Measurements from ENCODE around the gene KDM1A.
"Not testable (repeated sequence)": the region's sequence is repeated elsewhere in the genome, so short reads cannot be mapped to it uniquely, and the experiment has no call there.

KDM1A gene

DNA sequence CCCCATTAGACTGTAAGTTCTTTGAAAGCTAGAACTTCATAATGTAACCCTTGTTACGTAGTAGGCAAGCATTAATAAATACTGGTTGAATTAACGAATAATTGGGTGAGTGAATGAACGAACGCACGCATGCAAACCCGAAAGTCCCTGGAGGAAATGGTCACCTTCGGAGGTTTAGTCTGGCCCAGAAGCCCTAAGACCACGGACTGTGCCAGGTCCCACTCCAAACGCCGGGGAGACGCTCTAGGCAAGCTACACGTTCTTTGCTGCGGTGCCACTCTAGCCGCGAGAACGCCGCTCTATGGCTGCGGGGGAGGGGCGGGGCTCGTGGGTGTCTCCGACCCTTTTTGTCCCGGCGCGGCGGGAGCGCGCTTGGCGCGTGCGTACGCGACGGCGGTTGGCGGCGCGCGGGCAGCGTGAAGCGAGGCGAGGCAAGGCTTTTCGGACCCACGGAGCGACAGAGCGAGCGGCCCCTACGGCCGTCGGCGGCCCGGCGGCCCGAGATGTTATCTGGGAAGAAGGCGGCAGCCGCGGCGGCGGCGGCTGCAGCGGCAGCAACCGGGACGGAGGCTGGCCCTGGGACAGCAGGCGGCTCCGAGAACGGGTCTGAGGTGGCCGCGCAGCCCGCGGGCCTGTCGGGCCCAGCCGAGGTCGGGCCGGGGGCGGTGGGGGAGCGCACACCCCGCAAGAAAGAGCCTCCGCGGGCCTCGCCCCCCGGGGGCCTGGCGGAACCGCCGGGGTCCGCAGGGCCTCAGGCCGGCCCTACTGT, at the start of gene KDM1A:
KDM1A (plus strand) TSS at position 375 of the 769 bp plus-strand sequence; CDS start at position 504, 129 bp downstream.
- in situ Hi-C loops (cut with HindIII; ENCODE audit: low sequenced_read_pairs): no loop called here

DNA sequence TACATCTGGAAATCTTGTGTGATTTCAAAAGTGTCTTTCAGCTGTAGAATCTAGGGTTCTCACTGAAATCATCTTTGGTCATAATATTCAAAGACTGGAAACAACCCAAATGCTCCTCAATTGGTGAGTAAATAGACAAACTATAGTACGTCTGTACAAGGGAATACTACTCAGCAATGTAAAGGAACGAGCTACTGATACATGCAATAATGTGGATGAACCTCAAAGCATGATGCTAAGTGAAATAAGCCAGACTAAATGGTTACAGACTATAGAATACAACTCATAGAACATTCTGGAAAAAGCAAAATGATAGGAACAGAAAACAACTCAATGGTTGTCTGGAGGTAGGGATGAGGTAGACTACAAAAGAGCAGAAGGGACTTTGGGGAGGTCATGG, 49.2 kb upstream of the KDM1A start:
- in situ Hi-C loops (cut with HindIII; ENCODE audit: low sequenced_read_pairs): no loop called here

DNA sequence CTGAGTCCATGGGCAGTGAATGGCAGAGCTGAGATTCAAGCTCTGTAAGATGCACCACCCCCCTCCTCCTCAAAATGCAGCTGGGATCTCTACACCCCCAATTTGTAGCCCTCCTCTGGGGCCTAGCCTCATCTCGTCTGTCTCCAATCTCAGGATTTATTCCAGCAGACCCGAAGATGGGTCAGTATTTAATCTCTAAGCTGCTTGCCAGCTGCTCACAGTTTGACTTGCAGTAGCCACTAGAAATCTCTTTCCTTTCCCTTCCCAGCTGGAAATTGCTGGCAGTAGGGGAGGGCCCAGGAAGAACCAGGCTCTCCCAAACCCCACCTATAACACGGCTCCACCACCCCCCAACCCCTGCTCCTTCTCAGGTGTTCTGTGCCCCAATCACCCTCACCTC, 48.1 kb upstream of the KDM1A start:
- in situ Hi-C loops (cut with HindIII; ENCODE audit: low sequenced_read_pairs): no loop called here

DNA sequence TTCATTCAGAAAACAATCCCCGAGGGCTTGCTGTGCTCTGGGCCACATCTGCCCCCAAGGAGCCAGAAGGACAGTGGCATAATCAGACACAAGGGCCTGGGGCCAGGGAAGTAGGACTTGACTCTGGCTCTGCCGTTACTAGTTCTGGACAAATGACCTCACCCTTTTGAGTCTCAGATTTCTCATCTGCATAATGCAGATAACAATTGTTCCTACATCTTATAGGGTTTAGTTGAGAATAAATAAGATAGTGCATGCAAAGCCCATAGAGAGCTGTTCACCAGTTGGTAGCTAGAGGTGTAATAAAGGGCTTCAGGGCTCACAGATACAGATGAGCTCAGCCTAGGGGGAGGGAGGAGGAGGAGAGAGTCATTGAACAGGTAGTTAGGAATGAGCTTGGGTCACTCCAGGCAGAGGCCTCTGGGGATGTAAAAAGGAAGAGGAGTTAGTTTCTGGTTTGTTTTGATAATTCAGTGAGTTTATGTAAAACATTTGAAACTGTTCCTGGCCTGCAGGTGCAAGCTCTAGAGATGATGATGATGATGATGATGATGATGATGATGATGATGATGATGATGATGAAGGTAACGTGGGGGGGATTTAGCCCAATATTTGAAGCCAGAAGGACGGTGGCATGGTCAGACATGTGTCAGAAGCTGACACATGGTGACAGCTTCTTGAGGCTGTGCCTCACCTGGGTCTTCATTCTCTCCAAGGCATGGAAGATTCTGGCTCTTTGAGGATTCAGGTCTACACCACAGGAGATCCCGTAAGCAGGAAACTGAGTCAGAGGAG, 47.5 kb upstream of the KDM1A start:
- in situ Hi-C loops (cut with HindIII; ENCODE audit: low sequenced_read_pairs): no loop called here

DNA sequence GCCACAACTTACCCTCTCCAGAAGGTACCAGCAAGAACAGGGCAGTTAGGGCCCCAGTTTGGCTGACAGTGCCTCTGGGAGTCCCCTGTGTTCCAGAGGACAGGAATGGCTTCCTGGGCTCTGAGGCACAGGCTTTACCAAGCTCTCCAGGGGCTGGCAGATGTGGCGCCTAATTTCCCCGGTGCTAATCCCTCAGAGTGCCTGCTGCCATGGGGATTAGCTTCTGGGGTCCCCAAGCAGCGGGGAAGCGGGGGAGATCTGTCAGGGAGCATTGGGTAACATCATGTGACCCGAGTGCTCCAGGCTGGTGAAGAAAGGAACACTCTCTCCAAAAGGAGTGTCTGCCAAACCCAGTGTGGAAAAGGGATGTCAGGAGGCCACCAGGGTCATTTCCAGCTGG, 46.5 kb upstream of the KDM1A start, which contains the start of gene LACTBL1:
LACTBL1 (minus strand) TSS at position 107 of the 400 bp plus-strand sequence. CDS start 550 bp downstream, outside the sequence.
- in situ Hi-C loops (cut with HindIII; ENCODE audit: low sequenced_read_pairs): no loop called here

DNA sequence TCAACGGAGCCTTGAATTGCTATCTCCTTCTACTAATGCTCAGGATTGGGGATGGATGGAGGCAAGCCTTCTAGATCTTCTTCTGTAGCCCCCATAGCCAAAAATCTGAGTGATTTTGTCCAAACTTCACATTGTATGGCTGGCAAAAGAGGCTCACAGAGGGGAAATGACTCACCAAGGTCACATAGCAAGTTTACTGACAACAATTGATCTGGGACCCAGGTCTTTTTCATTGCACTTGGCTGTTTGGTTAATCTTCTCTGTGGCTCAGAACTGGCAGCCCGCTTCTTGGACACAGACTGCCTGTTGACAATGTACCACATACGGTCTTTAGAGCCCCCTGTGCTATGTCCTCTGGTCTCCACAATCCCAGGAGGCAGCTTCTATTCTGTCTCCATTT, 43.6 kb upstream of the KDM1A start:
- in situ Hi-C loops (cut with HindIII; ENCODE audit: low sequenced_read_pairs): no loop called here

DNA sequence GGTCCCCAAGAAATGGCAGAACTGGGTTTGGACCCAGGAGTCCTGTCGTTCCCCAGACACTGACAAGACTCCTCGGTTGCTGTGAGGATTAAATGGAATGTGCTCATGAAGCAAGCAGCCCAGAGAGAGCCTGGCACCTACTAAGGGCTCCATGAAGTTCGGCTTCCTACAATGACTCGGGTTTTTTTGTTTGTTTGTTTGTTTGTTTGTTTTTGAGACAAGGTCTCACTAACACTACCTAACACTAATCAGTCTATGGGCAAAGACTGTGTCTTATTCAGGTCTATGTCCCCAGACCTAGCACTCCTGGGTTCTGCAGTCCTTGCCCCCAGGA, 43.2 kb upstream of the KDM1A start:
- in situ Hi-C loops (cut with HindIII; ENCODE audit: low sequenced_read_pairs): no loop called here

DNA sequence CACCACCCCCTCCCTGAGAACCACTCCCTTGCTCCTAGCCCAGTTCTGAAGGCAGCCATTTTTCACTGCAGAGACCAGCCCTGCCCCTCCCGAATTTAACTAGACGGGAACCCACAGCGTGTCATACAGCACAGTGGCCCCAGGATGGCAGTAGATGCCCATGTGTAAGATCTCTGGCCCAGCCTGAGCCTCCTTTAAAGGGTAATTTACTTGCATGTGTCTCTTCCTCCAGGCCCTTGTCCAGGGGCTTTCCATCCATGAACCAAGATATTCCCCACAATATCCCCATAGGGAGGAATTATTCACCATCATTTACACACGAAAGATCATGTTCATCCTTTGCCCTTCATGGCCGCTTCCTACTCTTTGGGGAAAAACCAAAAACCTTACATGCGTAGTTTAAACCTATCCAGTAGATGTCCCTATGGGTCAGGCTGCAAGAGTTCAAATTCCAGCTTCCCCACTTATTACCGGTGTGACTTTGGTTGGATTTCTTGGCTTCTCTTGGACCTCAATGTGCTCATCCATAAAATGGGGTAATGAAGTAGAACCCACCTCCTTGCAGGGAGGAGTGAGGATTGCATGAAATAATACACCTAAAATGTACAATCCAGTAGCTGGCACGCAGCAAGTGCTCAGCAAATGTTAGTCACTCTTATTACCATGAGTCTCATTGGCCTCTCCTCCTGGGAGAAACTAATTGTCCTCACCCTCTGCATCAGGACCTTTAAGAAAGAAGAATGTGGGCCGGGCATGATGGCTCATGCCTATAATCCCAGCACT, 42.6 kb upstream of the KDM1A start:
- in situ Hi-C loops (cut with HindIII; ENCODE audit: low sequenced_read_pairs): no loop called here

DNA sequence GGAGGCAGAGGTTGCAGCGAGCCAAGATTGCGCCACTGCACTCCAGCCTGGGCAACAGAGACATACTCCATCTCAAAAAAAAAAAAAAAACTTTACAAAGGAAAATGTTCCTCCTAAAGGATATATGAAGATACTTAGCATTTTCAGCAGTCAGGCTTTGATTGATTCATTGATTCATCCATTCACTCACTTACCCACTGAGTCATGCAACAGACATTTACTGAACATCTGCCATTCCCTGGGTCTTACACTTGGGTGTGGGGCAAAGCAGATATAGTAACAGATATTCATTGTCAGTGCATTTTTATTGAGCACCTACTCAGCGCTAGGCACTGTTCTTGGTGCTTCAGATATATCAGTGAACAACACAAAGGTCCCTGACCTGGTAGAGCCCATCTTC, 41.0 kb upstream of the KDM1A start:
- in situ Hi-C loops (cut with HindIII; ENCODE audit: low sequenced_read_pairs): no loop called here

DNA sequence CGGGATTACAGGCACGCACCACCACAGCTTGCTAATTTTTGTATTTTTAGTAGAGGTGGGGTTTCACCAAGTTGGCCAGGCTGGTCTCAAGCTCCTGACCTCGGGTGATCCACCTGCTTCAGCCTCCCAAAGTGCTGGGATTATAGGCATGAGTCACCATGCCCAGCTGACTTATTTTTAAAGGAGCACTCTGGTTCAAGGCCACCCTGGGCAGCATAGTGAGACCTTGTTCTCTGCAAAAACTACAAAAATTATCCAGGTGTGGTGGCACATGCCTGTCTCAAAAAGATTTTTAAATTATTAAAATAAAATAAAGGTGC, 38.8 kb upstream of the KDM1A start:
- in situ Hi-C loops (cut with HindIII; ENCODE audit: low sequenced_read_pairs): loop anchor here (5.0 kb wide), 2 partner anchors 77 to 202 kb away; no protein-coding TSS in a partner anchor

GRCh38 chr1:22983944-22984343, 35.3 kb upstream of the KDM1A start:
- in situ Hi-C loops (cut with HindIII; ENCODE audit: low sequenced_read_pairs): loop anchor here (5.0 kb wide), 2 partner anchors 73 to 198 kb away; no protein-coding TSS in a partner anchor

GRCh38 chr1:22992384-22992783, 26.9 kb upstream of the KDM1A start:
- in situ Hi-C loops (cut with HindIII; ENCODE audit: low sequenced_read_pairs): not testable (repeated sequence)

DNA sequence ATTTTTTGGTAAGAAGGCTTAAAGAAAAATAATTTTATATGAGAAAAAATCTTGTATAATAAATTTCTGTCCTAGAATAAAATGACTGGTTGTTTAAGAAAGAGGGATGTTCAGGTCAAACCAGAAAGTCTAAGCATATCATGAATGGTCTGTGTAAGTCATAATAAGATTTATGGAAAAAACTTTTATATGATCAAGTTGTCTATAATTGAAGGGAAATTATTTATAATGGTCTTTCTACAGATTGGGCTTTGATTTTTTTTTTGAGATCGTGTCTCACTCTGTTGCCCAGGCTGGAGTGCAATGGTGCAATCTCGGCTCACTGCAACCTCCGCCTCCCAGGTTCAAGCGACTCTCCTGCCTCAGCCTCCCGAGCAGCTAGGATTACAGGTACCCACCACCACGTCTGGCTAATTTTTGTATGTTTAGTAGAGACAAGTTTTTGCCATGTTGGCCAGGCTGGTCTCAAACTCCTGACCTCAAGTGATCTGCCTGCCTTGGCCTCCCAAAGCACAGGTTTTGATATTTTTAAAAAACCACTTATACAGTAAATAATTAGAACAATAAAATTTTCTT, 26.0 kb upstream of the KDM1A start:
- in situ Hi-C loops (cut with HindIII; ENCODE audit: low sequenced_read_pairs): not testable (repeated sequence)

GRCh38 chr1:22995774-22996173, 23.5 kb upstream of the KDM1A start:
- in situ Hi-C loops (cut with HindIII; ENCODE audit: low sequenced_read_pairs): no loop called here

DNA sequence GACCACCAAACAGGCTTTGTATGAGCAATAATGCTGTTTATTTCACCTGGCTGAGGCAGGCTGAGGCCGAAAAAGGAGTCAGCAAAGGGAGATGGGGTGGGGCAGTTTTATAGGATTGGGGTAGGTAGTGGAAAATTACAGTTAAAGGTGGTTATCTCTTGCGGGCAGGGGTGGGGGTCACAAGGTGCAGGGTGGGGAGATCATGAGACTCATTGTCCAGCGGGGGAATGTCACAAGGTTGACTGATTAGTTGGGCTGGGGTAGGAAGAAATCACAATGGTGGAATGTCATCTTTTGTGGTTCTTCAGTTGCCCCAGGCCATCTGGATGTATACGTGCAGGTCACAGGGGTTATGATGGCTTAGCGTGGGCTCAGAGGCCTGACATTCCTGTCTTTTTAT, 21.7 kb upstream of the KDM1A start:
- in situ Hi-C loops (cut with HindIII; ENCODE audit: low sequenced_read_pairs): not testable (repeated sequence)

GRCh38 chr1:23000133-23000532, 19.1 kb upstream of the KDM1A start:
- in situ Hi-C loops (cut with HindIII; ENCODE audit: low sequenced_read_pairs): not testable (repeated sequence)

GRCh38 chr1:23002218-23002617, 17.1 kb upstream of the KDM1A start:
- in situ Hi-C loops (cut with HindIII; ENCODE audit: low sequenced_read_pairs): not testable (repeated sequence)

DNA sequence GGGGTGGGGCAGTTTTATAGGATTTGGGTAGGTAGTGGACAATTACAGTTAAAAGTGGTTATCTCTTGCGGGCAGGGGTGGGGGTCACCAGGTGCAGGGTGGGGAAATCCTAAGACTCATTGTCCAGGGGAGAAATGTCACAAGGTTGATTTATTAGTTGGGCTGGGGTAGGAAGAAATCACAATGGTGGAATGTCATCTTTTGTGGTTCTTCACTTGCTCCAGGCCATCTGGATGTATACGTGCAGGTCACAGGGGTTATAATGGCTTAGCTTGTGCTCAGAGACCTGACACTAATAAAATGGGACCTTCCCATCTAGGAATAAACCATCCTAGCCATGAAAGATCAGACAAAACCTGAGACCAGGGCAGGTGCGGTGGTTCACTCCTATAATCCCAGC, 15.2 kb upstream of the KDM1A start:
- in situ Hi-C loops (cut with HindIII; ENCODE audit: low sequenced_read_pairs): no loop called here

DNA sequence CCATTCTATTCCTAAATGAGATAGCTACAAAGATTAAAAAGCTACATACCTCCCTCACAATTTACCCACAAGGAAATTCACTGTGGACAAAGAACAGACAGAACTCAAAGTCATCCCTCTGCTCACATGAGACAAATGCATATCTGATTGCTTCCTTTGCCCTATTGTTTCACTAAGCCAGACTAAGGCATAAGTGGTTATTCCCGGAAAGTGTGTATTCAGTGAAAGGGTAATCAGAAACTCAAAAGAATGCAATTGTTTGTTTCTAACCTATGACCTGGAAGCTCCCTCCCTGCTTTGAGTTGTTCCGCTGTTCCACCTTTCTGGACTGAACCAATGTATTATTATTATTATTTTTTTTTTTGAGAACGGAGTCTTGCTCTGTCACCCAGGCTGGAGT, 14.5 kb upstream of the KDM1A start:
- in situ Hi-C loops (cut with HindIII; ENCODE audit: low sequenced_read_pairs): not testable (repeated sequence)

DNA sequence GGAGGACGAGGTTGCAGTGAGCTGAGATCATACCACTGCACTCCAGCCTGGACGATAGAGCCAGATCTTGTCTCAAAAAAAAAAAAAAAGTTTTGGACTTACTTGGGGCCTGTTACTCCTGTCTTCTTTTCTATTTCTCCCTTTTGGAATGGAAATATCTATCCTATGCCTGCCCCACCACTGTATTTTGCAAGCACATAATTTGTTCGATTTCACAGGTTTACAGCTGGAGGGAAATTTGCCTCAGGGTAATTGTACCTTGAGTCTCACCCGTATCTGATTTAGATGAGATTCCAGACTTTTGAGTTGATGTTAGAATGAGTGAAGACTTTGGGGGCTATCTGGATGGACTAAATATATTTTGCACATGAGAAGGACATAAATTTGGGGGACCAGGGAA, 12.2 kb upstream of the KDM1A start:
- in situ Hi-C loops (cut with HindIII; ENCODE audit: low sequenced_read_pairs): no loop called here

DNA sequence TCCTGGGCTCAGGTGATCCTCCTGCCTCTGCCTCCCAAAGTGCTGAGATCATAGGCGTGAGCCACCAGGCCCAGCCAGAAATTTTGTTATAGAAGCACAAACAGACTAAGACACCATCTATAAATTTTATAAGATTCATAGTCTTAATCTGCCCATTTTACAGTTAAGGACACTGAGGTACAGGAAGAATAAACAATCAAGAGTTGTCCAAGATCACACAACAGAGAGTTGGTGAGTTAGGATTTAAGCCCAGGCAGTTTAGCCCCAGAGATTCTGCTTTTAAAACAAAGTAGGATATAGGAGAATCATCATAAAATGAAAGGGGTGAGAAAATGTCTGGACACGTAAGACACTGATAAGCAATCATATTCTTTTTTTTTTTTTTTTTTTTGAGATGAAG, 10.4 kb upstream of the KDM1A start:
- in situ Hi-C loops (cut with HindIII; ENCODE audit: low sequenced_read_pairs): no loop called here

Measured in DLD1 (cell line).